Psoas muscle (tissue), 8 donors: ENCODE results near the gene TPM3. TPM values are rescaled to one million over a fixed set of nuclear protein-coding genes. Genes with fewer than 3 reads are reported as not detected.

ENCODE experiments used
- ATAC-seq, 4 donors: fragments of 200-7000 bp; cut with Tn5 transposase; one replicate each; pipeline ENCODE4 v1.9.1; 2020; ENCODE audit warnings: moderate library complexity in 3 of 4, mild to moderate bottlenecking in 2 of 4
- DNase-seq, 2 donors: peaks; one replicate each; pipeline ENCODE4 v3.0.0-alpha.2; 2020
- H3K27ac ChIP-seq: fragments of 200-600 bp; one replicate; pipeline ENCODE4 v1.8.0; 2022
- H3K27me3 ChIP-seq, 3 donors: fragments of 200-600 bp in 1 of 3; one replicate each; pipeline versions ENCODE4 v1.6.1 to v1.8.0; 2013 to 2022; ENCODE audit warnings: low read length in 2 of 3, mild to moderate bottlenecking in 2 of 3, moderate library complexity in 1 of 3; ENCODE audit not compliant: insufficient read depth in 3 of 3
- H3K36me3 ChIP-seq, 2 donors: fragments of 200-600 bp in 1 of 2; one replicate each; pipeline versions ENCODE4 v1.6.1 to v1.8.0; 2013 to 2022; ENCODE audit warnings: low read depth in 1 of 2, mild to moderate bottlenecking in 1 of 2, moderate library complexity in 1 of 2; ENCODE audit not compliant: insufficient read depth in 1 of 2
- H3K4me1 ChIP-seq: fragments of 200-600 bp; one replicate; pipeline ENCODE4 v1.8.0; 2022
- H3K4me3 ChIP-seq: fragments of 200-600 bp; one replicate; pipeline ENCODE4 v1.8.0; 2022; ENCODE audit warnings: mild to moderate bottlenecking
- H3K9me3 ChIP-seq: fragments of 200-600 bp; one replicate; pipeline ENCODE4 v1.8.0; 2022
- CTCF ChIP-seq: fragments of 200-600 bp; IDR thresholded peaks from one replicate; pipeline ENCODE4 v1.8.0; 2022; ENCODE audit warnings: antibody characterized with exemption
- WGBS, 3 donors: extraction: QIAGEN DNeasy Blood & Tissue Kit; methylation state at CpG; one replicate each; pipeline versions ENCODE4 v1.1.6 to v1.1.7; 2013; 5-methylcytosine and 5-hydroxymethylcytosine counted together
- intact Hi-C, 2 donors: fragments of 100-400 bp; cut with DNase I; formaldehyde crosslinking; loops; one replicate each; pipeline versions ENCODE4 v1.11.0 to v1.14.2; 2022
- polyA plus RNA-seq, 3 donors: library from polyadenylated mRNA; stranded (reverse); fragments of 200-250 nt; gene quantifications; one replicate each; pipeline ENCODE4 v1.2.3, GENCODE V29; 2013
- total RNA-seq, 4 donors: library from RNA; stranded (reverse); fragmentation: NEBNext Ultra II Directional in 2 of 4; extraction: Animal tissue kit (Norgen Biotek cat#: 25700) in 2 of 4; gene quantifications; one replicate each; pipeline versions ENCODE4 v1.2.1 to v1.2.4, GENCODE V29; 2021 to 2023
- donor health status: healthy with polysubstance abuse.
- donor health status: DM: no; HTN: no; CAD: no; lungs with moderate emphysema.
- donor health status: Bipolar disorder and iron deficiency.
- donor health status: healthy.
- donor health status: DM: yes; HTN: yes; CAD: no.
- donor health status: DM: no; HTN: no; CAD: no.
- donor health status: DM: no; HTN: no; CAD: no.
- donor health status: DM: yes; HTN: yes; CAD: no.

TPM3 gene
- total and polyA plus RNA-seq, 7 donors, result 1,778 to 3,898 (median 2,728) TPM

- H3K9me3 ChIP-seq, result no peaks in the 10 kb centered on the region
- intact Hi-C loops, result no loop called here
- WGBS, 3 donors, result 16 to 21% (median 17%) methylated on average over 1 of the region's 1 CpG
- H3K27me3 ChIP-seq, result no peaks in the 10 kb centered on the region
- H3K36me3 ChIP-seq, result peaks cover 2 to 7% of the 10 kb centered on the region in 2 donors
- peaks cover 19% of the 10 kb centered on the region for H3K4me1 ChIP-seq
- peak overlapping the region; percentile 89 for H3K27ac ChIP-seq
- ATAC-seq (peak; percentile 21 to 69 (median 52)), DNase-seq (no peak)
- TF ChIP-seq CTCF, result no peak
- H3K4me3 ChIP-seq, result peak overlapping the region; percentile 65
These were observed 1.4 kb downstream of the TPM3 start for GRCh38 chr1:154190550-154190949.

GRCh38 chr1:154186852-154187501, 4.9 kb downstream of the TPM3 start:
- peak overlapping the region; percentile 65 for H3K4me3 ChIP-seq
- intact Hi-C loops, result no loop called here
- DNase-seq (no peak), ATAC-seq (no peak)
- no peak for TF ChIP-seq CTCF
- peaks cover 10% of the 10 kb centered on the region for H3K4me1 ChIP-seq
- peaks cover 2 to 7% of the 10 kb centered on the region in 2 donors for H3K36me3 ChIP-seq
- 18 to 31% (median 26%) methylated on average over 2 of the region's 2 CpGs for WGBS, 3 donors
- H3K9me3 ChIP-seq, result no peaks in the 10 kb centered on the region
- H3K27me3 ChIP-seq, result no peaks in the 10 kb centered on the region
- peak overlapping the region; percentile 89 for H3K27ac ChIP-seq

- WGBS, 3 donors, result 10 to 32% (median 13%) methylated on average over 1 of the region's 1 CpG
- H3K4me1 ChIP-seq, result peaks cover 18% of the 10 kb centered on the region
- peaks cover 2 to 7% of the 10 kb centered on the region in 2 donors for H3K36me3 ChIP-seq
- H3K27ac ChIP-seq, result peak overlapping the region; percentile 89
- peak; percentile 55 for TF ChIP-seq CTCF
- H3K27me3 ChIP-seq, result no peaks in the 10 kb centered on the region
- peak in 3 of 4 donors; percentile 6 to 23 (median 6) for ATAC-seq
- no peaks in the 10 kb centered on the region for H3K9me3 ChIP-seq
- H3K4me3 ChIP-seq, result peak overlapping the region; percentile 27
- intact Hi-C loops, result no loop called here
- peak; percentile 49 to 69 for DNase-seq
These were observed 5.7 kb downstream of the TPM3 start for GRCh38 chr1:154186177-154186576.

- Histone ChIP-seq H3K9me3 (no peaks in the 10 kb centered on the region), H3K36me3 (peaks cover 11 to 29% of the 10 kb centered on the region in 2 donors), H3K27ac (peak overlapping the region; percentile 89), H3K4me1 (peaks cover 45% of the 10 kb centered on the region), H3K4me3 (peak overlapping the region; percentile 76), H3K27me3 (no peaks in the 10 kb centered on the region)
- whole genome bisulfite sequencing, 3 donors, result 3 to 5% (median 5%) methylated on average over 39 to 41 of the region's 41 CpGs
- ATAC-seq (peak; percentile 61 to 88 (median 83)), DNase-seq (peak; percentile 95 to 97)
- intact Hi-C loops, result no loop called here
- TF ChIP-seq CTCF, result no peak
These were observed 8.6 kb downstream of the TPM3 start for GRCh38 chr1:154183046-154183915.
